IPS-20b (cell line): Measurements from ENCODE around the gene RPP25.

Experiments
- H3K27ac ChIP-seq: one replicate; pipeline ENCODE4 v1.5.1; 2013; ENCODE audit warnings: low read length
- H3K27me3 ChIP-seq: 2 replicates; pipeline ENCODE4 v1.6.1; 2013; ENCODE audit warnings: mild to moderate bottlenecking, low read length, inconsistent platforms; ENCODE audit not compliant: insufficient read depth
- H3K36me3 ChIP-seq: 2 replicates; pipeline ENCODE4 v1.6.1; 2013; ENCODE audit warnings: low read depth, mild to moderate bottlenecking, inconsistent platforms, low read length, moderate library complexity; ENCODE audit not compliant: insufficient read depth
- H3K4me1 ChIP-seq: 2 replicates; pipeline ENCODE4 v1.6.1; 2013; ENCODE audit warnings: mild to moderate bottlenecking, control low read depth, inconsistent platforms, low read length, moderate library complexity; ENCODE audit not compliant: insufficient read depth
- H3K4me3 ChIP-seq: 2 replicates; pipeline ENCODE4 v1.5.1; 2013; ENCODE audit warnings: mild to moderate bottlenecking, low read length, inconsistent platforms
- H3K9ac ChIP-seq: 2 replicates; pipeline ENCODE4 v1.6.1; 2013; ENCODE audit warnings: low read depth, mild to moderate bottlenecking, inconsistent platforms, low read length, moderate library complexity
- H3K9me3 ChIP-seq: 2 replicates; pipeline ENCODE4 v1.6.1; 2013; ENCODE audit warnings: mild to moderate bottlenecking, low read depth, low read length, inconsistent platforms; ENCODE audit not compliant: insufficient read depth

The RPP25 gene, protein sequence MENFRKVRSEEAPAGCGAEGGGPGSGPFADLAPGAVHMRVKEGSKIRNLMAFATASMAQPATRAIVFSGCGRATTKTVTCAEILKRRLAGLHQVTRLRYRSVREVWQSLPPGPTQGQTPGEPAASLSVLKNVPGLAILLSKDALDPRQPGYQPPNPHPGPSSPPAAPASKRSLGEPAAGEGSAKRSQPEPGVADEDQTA

DNA sequence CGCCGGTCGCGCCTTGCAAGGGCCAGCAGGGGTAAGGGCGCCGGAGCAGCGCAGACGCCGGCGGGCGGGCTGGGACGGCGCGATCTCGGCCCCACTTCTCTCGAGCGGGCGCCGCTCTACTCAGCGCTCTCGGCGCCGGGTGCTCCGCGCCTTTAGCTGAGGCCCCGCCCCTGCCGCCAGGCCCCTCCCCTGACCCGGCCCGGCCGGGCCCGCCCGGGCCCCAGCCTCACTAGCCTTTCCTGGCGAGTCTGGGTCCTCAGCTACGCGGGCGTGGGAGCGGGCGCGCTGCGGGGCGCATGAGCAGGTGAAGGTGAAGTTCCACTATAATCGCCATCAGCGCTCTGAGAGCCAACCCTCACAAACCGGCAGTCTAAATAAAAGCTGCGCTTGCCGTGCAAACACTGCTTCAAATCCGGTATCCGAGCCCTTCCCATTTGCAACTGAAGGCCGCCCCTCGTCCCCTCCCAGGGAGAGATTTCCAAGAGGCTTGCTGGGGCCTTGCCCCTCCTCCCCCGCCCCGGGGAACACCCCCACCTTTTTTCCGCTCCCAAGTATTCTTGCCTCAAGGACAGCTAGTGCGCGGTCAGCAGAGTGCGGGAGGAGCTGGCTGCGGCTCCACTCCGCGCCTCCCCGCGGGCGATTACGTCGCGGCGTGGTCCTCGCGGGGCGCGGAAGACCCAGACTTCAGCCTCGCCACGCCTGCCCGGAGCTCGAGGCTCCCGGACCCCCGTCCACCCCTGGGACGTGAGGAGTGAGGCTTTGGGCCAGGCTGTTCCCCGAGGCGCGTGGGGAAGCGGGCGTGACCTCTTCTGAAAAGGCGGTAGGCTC is at the start of gene RPP25:
Gene RPP25 (minus strand): TSS at position 125 of the 828 bp plus-strand sequence. CDS start 189 bp downstream, outside the sequence.
- no peaks in the 10 kb centered on the region; the same call in 1 of the 2 replicates for H3K4me1 ChIP-seq
- H3K4me3 ChIP-seq = peak within 1 kb of the TSS; percentile 71
- no peaks in the 10 kb centered on the region for H3K36me3 ChIP-seq
- H3K27ac ChIP-seq = no peak within 1 kb of the TSS
- H3K27me3 ChIP-seq = peaks cover 65% of the 10 kb centered on the region
- H3K9ac ChIP-seq = peak within 1 kb of the TSS; percentile 53
- no peaks in the 10 kb centered on the region for H3K9me3 ChIP-seq

DNA sequence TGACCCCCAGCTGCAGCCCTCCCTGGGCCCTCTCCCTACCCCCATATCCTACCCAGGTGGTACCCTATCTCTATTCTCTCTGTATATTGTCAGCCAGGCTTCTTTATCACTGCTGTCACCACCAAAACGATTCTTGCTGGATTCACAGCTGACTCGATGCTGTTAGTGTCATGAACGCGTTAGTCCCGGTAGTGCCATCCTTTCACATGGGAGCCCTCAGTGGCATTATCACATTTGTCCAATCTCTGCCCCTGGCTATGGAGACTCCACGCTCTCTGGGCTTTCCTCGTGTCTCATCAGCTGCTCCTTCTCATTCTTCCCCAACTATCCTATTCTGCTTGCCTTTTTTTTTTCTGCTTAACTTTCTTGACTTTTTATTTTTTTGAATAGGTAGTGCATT is 45.8 kb upstream of the RPP25 start:
- Histone ChIP-seq H3K4me3 (no peak overlapping the region), H3K27ac (no peak overlapping the region), H3K27me3 (peaks cover 2% of the 10 kb centered on the region; the same call in 1 of the 2 replicates), H3K36me3 (no peaks in the 10 kb centered on the region), H3K9ac (no peak overlapping the region), H3K9me3 (no peaks in the 10 kb centered on the region), H3K4me1 (no peaks in the 10 kb centered on the region)

DNA sequence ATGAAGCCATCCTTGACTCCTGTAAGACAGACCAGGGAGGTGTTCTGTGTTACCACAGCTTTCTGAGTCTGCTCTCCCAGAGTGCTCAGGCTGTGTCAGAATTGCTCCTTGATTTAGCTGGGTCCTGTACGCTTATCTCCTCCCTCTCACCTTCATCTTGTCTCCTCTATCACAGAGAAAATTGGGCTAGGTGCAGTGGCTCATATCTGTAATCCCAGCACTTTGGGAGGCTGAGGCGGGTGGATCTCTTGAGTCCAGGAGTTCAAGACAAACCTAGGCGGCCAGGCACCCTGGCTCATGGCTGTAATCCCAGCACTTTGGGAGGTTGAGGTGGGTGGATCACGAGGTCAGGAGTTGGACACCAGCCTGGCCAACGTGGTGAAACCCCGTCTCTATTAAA is 44.7 kb upstream of the RPP25 start:
- Histone ChIP-seq H3K36me3 (no peaks in the 10 kb centered on the region), H3K9me3 (no peaks in the 10 kb centered on the region), H3K4me3 (no peak overlapping the region), H3K9ac (no peak overlapping the region), H3K27me3 (peaks cover 13% of the 10 kb centered on the region), H3K4me1 (peaks cover 4% of the 10 kb centered on the region), H3K27ac (no peak overlapping the region)

DNA sequence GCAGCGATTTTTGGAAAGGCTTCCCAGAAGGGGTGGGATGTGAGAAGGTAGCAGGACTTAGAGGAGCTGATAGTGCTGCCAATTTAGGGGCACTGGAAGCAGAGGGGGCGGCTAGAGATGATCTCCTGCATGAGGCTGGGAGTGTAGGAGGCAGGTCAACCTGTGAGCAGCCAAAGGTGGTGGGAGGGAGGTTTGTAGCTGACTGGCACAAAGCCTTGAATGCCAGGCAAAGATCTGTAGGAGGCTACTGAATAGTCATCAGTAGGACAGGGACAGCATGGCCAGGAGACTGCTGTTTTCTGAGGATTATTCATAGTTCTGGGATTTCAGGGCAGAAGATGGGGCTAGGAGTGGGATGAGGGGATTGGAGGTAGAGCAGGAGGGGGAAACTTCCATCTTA is 41.0 kb upstream of the RPP25 start:
- Histone ChIP-seq H3K27me3 (peaks cover 26% of the 10 kb centered on the region), H3K36me3 (no peaks in the 10 kb centered on the region), H3K27ac (no peak overlapping the region), H3K4me1 (peaks cover 4% of the 10 kb centered on the region), H3K9ac (no peak overlapping the region), H3K9me3 (no peaks in the 10 kb centered on the region), H3K4me3 (no peak overlapping the region)

DNA sequence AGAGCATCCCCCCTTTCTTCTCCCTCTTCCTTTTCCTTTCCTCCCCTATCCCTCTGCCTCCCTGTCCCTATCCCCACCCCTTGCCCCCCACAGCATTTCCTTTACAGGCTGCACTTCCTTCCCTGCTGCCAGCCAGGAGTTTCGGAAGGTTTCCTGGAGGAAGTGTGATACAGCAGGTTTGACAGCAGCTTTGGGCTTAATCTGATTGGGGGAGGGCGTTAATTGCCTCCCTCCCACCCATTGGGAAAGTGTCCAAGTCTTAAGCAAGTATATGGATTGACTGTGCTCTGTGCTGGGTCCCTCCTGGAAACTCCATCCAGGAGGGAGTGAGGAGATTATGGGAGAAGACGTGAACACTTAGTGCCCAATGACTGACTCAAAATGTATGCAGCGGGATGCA is 40.6 kb upstream of the RPP25 start:
- Histone ChIP-seq H3K9ac (no peak overlapping the region), H3K27ac (no peak overlapping the region), H3K4me1 (peaks cover 4% of the 10 kb centered on the region), H3K4me3 (no peak overlapping the region), H3K27me3 (peaks cover 26% of the 10 kb centered on the region), H3K9me3 (no peaks in the 10 kb centered on the region), H3K36me3 (no peaks in the 10 kb centered on the region)

DNA sequence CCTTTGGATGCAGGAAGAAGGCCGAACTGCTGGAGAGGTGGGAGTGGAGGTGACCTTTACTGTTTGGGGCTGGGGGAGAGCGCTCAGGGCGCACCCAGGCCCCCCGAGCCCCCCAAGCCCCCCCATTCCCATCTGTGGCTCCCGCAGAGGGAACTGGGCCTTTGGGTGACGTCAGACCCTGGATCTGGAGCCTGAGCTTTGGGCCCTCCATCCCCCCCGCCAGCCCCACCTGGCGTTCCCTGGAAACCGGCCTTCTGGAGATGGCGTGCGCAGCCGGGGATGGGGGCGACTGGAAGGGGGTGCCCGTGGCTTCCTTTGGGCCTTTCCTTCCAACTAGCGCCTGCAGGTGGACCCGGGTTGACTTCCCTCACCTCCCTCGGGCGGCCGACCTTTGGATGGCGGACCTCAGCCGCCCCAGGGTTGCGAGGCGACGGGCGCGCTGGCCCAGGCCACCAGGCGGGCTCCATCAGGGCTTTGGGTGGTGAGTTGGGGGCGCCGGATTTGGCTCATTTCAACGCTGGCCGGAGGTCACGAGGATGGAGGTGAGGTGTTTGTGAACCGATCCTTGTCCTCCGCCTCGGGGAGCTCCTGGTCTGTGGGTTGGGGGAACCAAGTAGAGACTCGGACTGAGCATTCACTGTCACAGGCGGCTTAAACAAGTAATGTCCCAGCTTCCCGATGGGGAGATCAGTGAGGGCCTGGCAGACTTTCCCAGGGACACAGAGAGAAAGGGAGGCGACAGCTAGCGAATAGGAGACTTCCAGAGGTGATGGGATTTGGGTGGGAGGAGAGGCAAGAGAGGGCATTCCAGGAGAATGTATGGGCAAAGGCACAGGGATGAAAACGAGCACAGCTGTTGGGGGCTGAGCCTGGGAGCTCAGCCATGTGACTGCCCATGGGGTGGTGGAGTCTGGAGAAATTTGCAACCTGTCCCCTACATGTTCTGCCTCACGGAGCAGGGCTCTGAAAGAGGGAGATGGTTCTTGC is 39.5 kb upstream of the RPP25 start:
- H3K27ac ChIP-seq = no peak overlapping the region

DNA sequence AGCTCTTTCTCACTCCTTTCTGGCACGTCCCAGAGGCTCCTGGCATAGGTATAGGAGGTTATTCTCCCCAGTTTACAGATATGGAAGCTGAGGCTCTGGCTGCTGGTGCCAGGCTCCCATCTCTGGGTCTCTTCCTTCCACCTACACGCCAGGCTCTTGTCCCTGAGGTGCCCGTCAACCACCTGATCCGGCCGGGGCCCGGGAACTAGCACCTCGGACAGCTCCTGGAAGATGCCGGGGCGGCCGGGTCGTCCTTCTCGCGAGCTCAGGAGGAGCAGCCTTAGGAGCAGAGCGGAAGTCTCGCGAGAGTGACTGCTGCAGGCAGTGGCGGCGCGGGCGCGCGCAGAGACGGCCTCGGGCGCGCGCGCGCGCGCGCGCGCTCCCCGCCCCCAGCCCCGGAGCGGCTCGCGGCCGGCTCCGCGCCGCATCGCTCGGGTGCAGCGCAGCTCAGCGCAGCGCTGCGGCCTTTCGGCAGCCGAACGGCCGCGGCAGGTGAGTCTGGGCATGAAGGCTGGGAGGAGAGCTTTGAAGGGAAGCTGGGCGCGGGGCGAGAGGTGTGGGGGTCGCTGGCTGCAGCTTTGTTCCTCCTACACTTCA is 38.7 kb upstream of the RPP25 start, which contains the start of gene SCAMP5:
Gene SCAMP5 (plus strand): TSS at position 382 of the 597 bp plus-strand sequence. CDS start 16,277 bp downstream, outside the sequence.
- Histone ChIP-seq H3K9me3 (no peaks in the 10 kb centered on the region), H3K4me3 (peak within 1 kb of the TSS; percentile 85), H3K27me3 (peaks cover 30% of the 10 kb centered on the region), H3K4me1 (peaks cover 4% of the 10 kb centered on the region), H3K36me3 (no peaks in the 10 kb centered on the region), H3K9ac (peak within 1 kb of the TSS; percentile 82; the same call in 1 of the 2 replicates), H3K27ac (no peak within 1 kb of the TSS)

More for the DNA sequence above, 39.5 kb upstream of the RPP25 start:
- peak overlapping the region; percentile 85 for H3K4me3 ChIP-seq
- peak overlapping the region; percentile 82; the same call in 1 of the 2 replicates for H3K9ac ChIP-seq
- H3K36me3 ChIP-seq = no peaks in the 10 kb centered on the region
- H3K27me3 ChIP-seq = peaks cover 26% of the 10 kb centered on the region
- H3K9me3 ChIP-seq = no peaks in the 10 kb centered on the region
- H3K4me1 ChIP-seq = peaks cover 4% of the 10 kb centered on the region

DNA sequence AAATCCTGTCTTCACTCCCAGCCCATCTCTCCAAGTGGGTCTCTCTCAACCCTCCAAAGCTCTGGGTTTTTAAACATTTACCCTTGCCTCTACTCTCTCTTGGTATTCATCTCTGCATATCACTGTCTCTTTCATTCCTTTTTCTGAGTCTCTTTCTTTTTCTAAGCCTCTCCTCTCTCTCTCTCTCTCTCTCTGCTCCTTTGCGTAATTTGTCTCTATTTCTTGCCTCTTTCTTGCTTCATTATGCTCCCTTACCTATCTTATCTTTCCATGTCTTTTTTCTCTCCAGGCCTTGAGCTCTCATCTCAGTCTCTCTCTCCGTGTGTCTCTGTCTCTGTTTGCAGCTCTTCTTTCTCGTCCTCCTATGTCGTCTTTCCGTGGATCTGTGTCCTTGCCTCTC is 38.1 kb upstream of the RPP25 start:
- Histone ChIP-seq H3K9ac (no peak overlapping the region), H3K27me3 (peaks cover 31% of the 10 kb centered on the region), H3K27ac (no peak overlapping the region), H3K4me1 (peaks cover 4% of the 10 kb centered on the region), H3K4me3 (peak overlapping the region; percentile 57; the same call in 1 of the 2 replicates), H3K9me3 (no peaks in the 10 kb centered on the region), H3K36me3 (no peaks in the 10 kb centered on the region)

DNA sequence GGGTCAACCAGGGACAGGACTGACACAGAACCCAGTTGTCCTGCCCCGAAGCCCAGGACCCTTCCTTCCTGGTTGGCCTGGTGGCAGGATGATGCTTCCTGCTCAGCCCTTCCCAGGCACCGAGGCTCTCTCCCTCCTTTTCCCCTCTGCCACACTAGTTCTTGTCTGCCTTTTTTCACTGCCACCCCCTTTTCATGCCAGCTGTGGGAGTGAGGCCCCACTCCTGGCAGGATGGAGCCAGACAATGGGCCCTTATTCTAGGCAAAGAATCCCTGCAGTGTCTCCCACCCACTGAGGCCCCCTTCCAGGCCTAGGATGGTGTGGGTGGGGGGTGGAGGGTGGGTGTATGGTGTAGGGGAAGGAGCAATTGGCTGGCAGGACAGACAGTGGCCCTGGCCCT is 37.7 kb upstream of the RPP25 start:
- Histone ChIP-seq H3K9me3 (no peaks in the 10 kb centered on the region), H3K27me3 (peaks cover 31% of the 10 kb centered on the region), H3K27ac (no peak overlapping the region), H3K4me1 (peaks cover 4% of the 10 kb centered on the region), H3K4me3 (no peak overlapping the region), H3K9ac (no peak overlapping the region), H3K36me3 (no peaks in the 10 kb centered on the region)

DNA sequence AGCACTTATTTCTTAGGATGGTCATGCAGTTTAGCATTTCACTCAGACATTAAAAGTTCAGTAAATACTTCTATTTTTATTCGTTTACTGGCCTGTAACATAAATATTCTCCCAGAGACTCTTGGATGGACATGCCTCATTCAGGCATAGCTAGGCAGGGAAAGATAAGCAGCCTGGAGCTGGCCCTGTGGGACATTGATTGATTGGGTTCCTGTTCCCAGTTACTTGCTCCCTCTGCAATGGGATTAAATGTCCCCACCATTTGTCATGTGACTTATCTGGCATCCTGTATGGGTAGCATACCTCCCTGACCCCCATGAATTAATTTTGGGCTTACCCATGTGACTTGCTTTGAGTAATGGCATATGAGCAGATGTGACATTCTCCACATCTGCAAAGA is 36.0 kb upstream of the RPP25 start:
- H3K4me1 ChIP-seq = peaks cover 4% of the 10 kb centered on the region
- no peak overlapping the region for H3K27ac ChIP-seq
- H3K36me3 ChIP-seq = no peaks in the 10 kb centered on the region
- no peak overlapping the region for H3K9ac ChIP-seq
- H3K27me3 ChIP-seq = peaks cover 31% of the 10 kb centered on the region
- no peak overlapping the region for H3K4me3 ChIP-seq
- H3K9me3 ChIP-seq = no peaks in the 10 kb centered on the region

DNA sequence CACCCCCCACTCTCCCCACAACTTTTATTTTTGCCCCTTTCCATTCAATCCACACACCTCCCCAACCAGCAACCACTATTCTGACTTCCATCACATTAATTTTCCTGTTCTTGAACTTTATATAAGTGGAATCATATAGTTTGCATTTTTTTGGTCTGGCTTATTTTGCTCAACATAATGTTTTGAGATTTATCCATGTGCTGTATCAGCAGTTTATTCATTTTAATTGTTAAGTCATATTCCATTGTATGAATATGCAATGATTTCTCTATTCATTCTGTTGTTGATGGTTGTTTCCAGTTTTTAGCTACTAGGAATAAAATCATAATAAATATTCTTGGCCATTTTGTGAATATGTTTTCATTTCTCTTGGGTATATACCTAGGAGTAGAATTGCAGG is 33.0 kb upstream of the RPP25 start:
- no peak overlapping the region for H3K4me3 ChIP-seq
- no peak overlapping the region for H3K9ac ChIP-seq
- peaks cover 10% of the 10 kb centered on the region; the same call in 1 of the 2 replicates for H3K27me3 ChIP-seq
- no peak overlapping the region for H3K27ac ChIP-seq
- no peaks in the 10 kb centered on the region for H3K36me3 ChIP-seq
- no peaks in the 10 kb centered on the region for H3K9me3 ChIP-seq
- no peaks in the 10 kb centered on the region for H3K4me1 ChIP-seq
